Measurements from ENCODE around the gene DIAPH3.

Gene DIAPH3

DNA sequence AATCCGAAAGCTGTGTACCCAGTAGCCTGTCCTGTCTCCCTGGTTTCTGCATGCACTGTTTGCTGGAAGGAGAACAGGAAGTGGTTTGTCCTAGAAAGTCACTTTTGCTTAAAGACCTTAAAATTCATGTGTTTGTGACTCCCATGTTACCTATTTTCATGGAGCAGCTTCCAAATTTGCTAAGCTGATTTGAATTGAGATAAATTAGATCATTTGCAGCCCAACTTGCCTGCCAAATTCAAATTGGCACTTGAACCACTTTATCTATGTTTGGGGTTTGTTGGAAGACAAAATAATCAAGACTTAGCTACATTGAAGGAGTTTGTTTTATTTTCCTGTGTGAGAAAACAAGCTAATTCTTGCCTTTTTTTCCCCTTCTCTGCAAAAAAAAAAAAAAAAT, 532.5 kb downstream of the DIAPH3 start:
- Histone ChIP-seq H3K4me1 (ENCODE audit: control insufficient read depth, insufficient read depth, low read length) (no peaks in the 10 kb centered on the region), H3K4me3 (ENCODE audit: insufficient read depth, low read depth, low read length) (no peak overlapping the region), H3K27ac (ENCODE audit: insufficient read depth, low read depth, low read length, poor library complexity, severe bottlenecking) (no peak overlapping the region), H3K27me3 (ENCODE audit: control insufficient read depth, insufficient read depth, low read length, poor library complexity, severe bottlenecking) (no peaks in the 10 kb centered on the region), H3K36me3 (ENCODE audit: control insufficient read depth, insufficient read depth, low read length) (no peaks in the 10 kb centered on the region), H3K9me3 (ENCODE audit: control insufficient read depth, low read length) (no peaks in the 10 kb centered on the region)
- 93% methylated on average over 1 of the region's 1 CpG for WGBS, 2 experiments

DNA sequence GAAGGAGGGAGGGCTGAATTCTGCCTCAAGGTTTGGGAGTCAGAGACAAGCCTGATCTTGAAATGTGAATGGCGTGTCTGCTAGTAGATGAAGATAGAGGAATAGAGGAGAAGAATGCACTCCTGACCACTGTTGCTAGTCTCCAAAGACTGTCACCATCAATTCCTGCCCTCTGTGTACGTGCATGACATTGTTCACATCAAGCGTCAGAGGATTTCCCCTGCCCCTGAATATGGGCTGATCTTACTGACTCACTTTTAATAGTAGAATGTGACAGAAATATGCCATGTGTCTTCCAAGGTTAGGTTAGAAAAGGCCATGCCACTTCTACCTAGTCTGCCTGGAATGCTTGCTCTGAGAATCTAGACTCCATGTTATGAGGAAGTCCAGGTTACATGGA, 538.6 kb downstream of the DIAPH3 start:
- Histone ChIP-seq H3K4me1 (ENCODE audit: control insufficient read depth, insufficient read depth, low read length) (peaks cover 5% of the 10 kb centered on the region), H3K36me3 (ENCODE audit: control insufficient read depth, insufficient read depth, low read length) (no peaks in the 10 kb centered on the region), H3K27ac (ENCODE audit: insufficient read depth, low read depth, low read length, poor library complexity, severe bottlenecking) (no peak overlapping the region), H3K27me3 (ENCODE audit: control insufficient read depth, insufficient read depth, low read length, poor library complexity, severe bottlenecking) (no peaks in the 10 kb centered on the region), H3K9me3 (ENCODE audit: control insufficient read depth, low read length) (no peaks in the 10 kb centered on the region), H3K4me3 (ENCODE audit: insufficient read depth, low read depth, low read length) (no peak overlapping the region)
- 95 to 99% methylated on average over 3 of the region's 3 CpGs for WGBS, 2 experiments

- Histone ChIP-seq H3K9me3 (ENCODE audit: control insufficient read depth, low read length) (no peaks in the 10 kb centered on the region), H3K4me3 (ENCODE audit: insufficient read depth, low read depth, low read length) (no peak overlapping the region), H3K4me1 (ENCODE audit: control insufficient read depth, insufficient read depth, low read length) (peaks cover 5% of the 10 kb centered on the region), H3K27ac (ENCODE audit: insufficient read depth, low read depth, low read length, poor library complexity, severe bottlenecking) (no peak overlapping the region), H3K36me3 (ENCODE audit: control insufficient read depth, insufficient read depth, low read length) (no peaks in the 10 kb centered on the region), H3K27me3 (ENCODE audit: control insufficient read depth, insufficient read depth, low read length, poor library complexity, severe bottlenecking) (no peaks in the 10 kb centered on the region)
- WGBS, 2 experiments: 27 to 31% methylated on average over 3 to 4 of the region's 4 CpGs
These were observed 540.4 kb downstream of the DIAPH3 start for GRCh38 chr13:59623206-59623915.

- peaks cover 5% of the 10 kb centered on the region for H3K4me1 ChIP-seq (ENCODE audit: control insufficient read depth, insufficient read depth, low read length)
- no peaks in the 10 kb centered on the region for H3K27me3 ChIP-seq (ENCODE audit: control insufficient read depth, insufficient read depth, low read length, poor library complexity, severe bottlenecking)
- no peaks in the 10 kb centered on the region for H3K36me3 ChIP-seq (ENCODE audit: control insufficient read depth, insufficient read depth, low read length)
- no peak overlapping the region for H3K27ac ChIP-seq (ENCODE audit: insufficient read depth, low read depth, low read length, poor library complexity, severe bottlenecking)
- no peaks in the 10 kb centered on the region for H3K9me3 ChIP-seq (ENCODE audit: control insufficient read depth, low read length)
- H3K4me3 ChIP-seq (ENCODE audit: insufficient read depth, low read depth, low read length): no peak overlapping the region
These were observed 542.0 kb downstream of the DIAPH3 start for GRCh38 chr13:59621773-59622172.

All from ectodermal cell (in vitro differentiated cells).